HepG2 (cell line): Measurements from ENCODE around the gene GDF15. TPM values are rescaled to one million over a fixed set of nuclear protein-coding genes. Genes with fewer than 3 reads are reported as not detected.

Source experiments
- ARID3A ChIP-seq: IDR thresholded peaks from 2 replicates; pipeline ENCODE4 v1.6.1; 2012; ENCODE audit warnings: low read depth, low read length, improper control_type of control experiment
- ATF3 ChIP-seq: sonication (generic); formaldehyde crosslinking; IDR thresholded peaks from 2 replicates; pipeline ENCODE4 v1.4.0; 2020; ENCODE audit warnings: missing genetic modification reagents
- CSRNP2 ChIP-seq: sonication (generic); formaldehyde crosslinking; conservative IDR thresholded peaks from 2 replicates; pipeline ENCODE4 v1.8.0; 2022; ENCODE audit warnings: low read depth, missing genetic modification reagents
- RARA ChIP-seq: IDR thresholded peaks from 2 replicates; pipeline ENCODE4 v1.6.1; 2016; ENCODE audit warnings: missing genetic modification reagents, missing compliant biosample characterization
- SOX13 ChIP-seq, 3 experiments: fragments of 450-650 bp in 1 of 3; sonication (generic) in 1 of 3; formaldehyde crosslinking in 1 of 3; IDR thresholded peaks in 2 of 3; conservative IDR thresholded peaks in 1 of 3; 2 replicates each; pipeline versions ENCODE4 v1.5.0 to v1.6.1; 2016 to 2020; ENCODE audit warnings: antibody characterized with exemption in 1 of 3, mild to moderate bottlenecking in 1 of 3, missing compliant biosample characterization in 1 of 3, missing genetic modification reagents in 1 of 3, moderate library complexity in 1 of 3
- SRSF1 ChIP-seq: fragments of 200-400 bp; formaldehyde crosslinking; optimal IDR thresholded peaks from 2 replicates; pipeline ENCODE3; 2017; ENCODE audit warnings: mild to moderate bottlenecking, low read depth, low read length, moderate library complexity
- ZNF251 ChIP-seq: sonication (generic); formaldehyde crosslinking; IDR thresholded peaks from 2 replicates; pipeline ENCODE4 v1.9.0; 2021; ENCODE audit warnings: mild to moderate bottlenecking, missing genetic modification reagents
- ZNF34 ChIP-seq: sonication (generic); formaldehyde crosslinking; IDR thresholded peaks from 2 replicates; pipeline ENCODE4 v1.4.0; 2020; ENCODE audit warnings: mild to moderate bottlenecking, missing genetic modification reagents, borderline replicate concordance
- ZNF382 ChIP-seq: sonication (generic); formaldehyde crosslinking; IDR thresholded peaks from 2 replicates; pipeline ENCODE4 v1.5.0; 2020; ENCODE audit warnings: missing genetic modification reagents, mild to moderate bottlenecking, borderline replicate concordance
- ZNF446 ChIP-seq: sonication (generic); formaldehyde crosslinking; IDR thresholded peaks from 2 replicates; pipeline ENCODE4 v1.5.0; 2020; ENCODE audit warnings: mild to moderate bottlenecking, missing genetic modification reagents
- ZNF549 ChIP-seq: sonication (generic); formaldehyde crosslinking; IDR thresholded peaks from 2 replicates; pipeline ENCODE4 v1.5.0; 2020; ENCODE audit warnings: missing genetic modification reagents
- ZNF597 ChIP-seq: sonication (generic); formaldehyde crosslinking; IDR thresholded peaks from 2 replicates; pipeline ENCODE4 v1.5.0; 2020; ENCODE audit warnings: missing genetic modification reagents
- polyA plus RNA-seq, 8 experiments: library from polyadenylated mRNA; depleted of rRNA in 3 of 8; stranded (reverse) in 7 of 8; unstranded in 1 of 8; fragments of >200 nt; fragmentation: Illumina TruSeq in 4 of 8; extraction: Trizol in 4 of 8; gene quantifications; 2 replicates each; pipeline versions ENCODE4 v1.2.1 to v1.2.3, GENCODE V29; 2011 to 2016; ENCODE audit warnings: low read depth in 4 of 8, missing spikeins in 1 of 8, mixed read lengths in 1 of 8; ENCODE audit not compliant: insufficient read depth in 1 of 8
- total RNA-seq, 5 experiments: library from RNA; depleted of rRNA; stranded (reverse); fragments of >200 nt; fragmentation: Illumina TruSeq; extraction: Trizol; gene quantifications; 2 replicates each; pipeline ENCODE4 v1.2.3, GENCODE V29; 2016; ENCODE audit warnings: low read depth in 1 of 5
- TF ChIP-seq, protein P1 (sequence below): sonication (generic); formaldehyde crosslinking; IDR thresholded peaks from one replicate; pipeline ENCODE4 v1.5.1; 2020; ENCODE audit warnings: mild to moderate bottlenecking, missing genetic modification reagents; ENCODE audit errors: not compliant biosample characterization

Gene GDF15
- total and polyA plus RNA-seq, 2 of the 13 experiments (the other 11 are each of a cell fraction or from before 2014, with no cell fraction given): 146 to 422 TPM

GRCh38 chr19:18396471-18397241, 10.7 kb downstream of the GDF15 start (continued):
- TF ChIP-seq ZNF597 (CRISPR knock-in tag) (no peak), ZNF382 (no peak), ZNF446 (CRISPR knock-in tag) (no peak), ATF3 (CRISPR knock-in tag) (no peak), CSRNP2 (no peak), RARA (CRISPR knock-in tag) (peak; percentile 90), ZNF34 (CRISPR knock-in tag) (no peak), SRSF1 (no peak), ZNF549 (CRISPR knock-in tag) (no peak), SOX13 (IDR thresholded peaks at IDR 0.05) (no peak), SOX13 (CRISPR knock-in tag; conservative IDR thresholded peaks at IDR 0.05 in 1 of 2, IDR thresholded peaks at IDR 0.05 in 1 of 2) (peak in 1 of 2 experiments; percentile 21; a peak in 1 of 4 replicates), ARID3A (no peak), ZNF251 (CRISPR knock-in tag) (no peak)
- TF ChIP-seq, protein P1, sequence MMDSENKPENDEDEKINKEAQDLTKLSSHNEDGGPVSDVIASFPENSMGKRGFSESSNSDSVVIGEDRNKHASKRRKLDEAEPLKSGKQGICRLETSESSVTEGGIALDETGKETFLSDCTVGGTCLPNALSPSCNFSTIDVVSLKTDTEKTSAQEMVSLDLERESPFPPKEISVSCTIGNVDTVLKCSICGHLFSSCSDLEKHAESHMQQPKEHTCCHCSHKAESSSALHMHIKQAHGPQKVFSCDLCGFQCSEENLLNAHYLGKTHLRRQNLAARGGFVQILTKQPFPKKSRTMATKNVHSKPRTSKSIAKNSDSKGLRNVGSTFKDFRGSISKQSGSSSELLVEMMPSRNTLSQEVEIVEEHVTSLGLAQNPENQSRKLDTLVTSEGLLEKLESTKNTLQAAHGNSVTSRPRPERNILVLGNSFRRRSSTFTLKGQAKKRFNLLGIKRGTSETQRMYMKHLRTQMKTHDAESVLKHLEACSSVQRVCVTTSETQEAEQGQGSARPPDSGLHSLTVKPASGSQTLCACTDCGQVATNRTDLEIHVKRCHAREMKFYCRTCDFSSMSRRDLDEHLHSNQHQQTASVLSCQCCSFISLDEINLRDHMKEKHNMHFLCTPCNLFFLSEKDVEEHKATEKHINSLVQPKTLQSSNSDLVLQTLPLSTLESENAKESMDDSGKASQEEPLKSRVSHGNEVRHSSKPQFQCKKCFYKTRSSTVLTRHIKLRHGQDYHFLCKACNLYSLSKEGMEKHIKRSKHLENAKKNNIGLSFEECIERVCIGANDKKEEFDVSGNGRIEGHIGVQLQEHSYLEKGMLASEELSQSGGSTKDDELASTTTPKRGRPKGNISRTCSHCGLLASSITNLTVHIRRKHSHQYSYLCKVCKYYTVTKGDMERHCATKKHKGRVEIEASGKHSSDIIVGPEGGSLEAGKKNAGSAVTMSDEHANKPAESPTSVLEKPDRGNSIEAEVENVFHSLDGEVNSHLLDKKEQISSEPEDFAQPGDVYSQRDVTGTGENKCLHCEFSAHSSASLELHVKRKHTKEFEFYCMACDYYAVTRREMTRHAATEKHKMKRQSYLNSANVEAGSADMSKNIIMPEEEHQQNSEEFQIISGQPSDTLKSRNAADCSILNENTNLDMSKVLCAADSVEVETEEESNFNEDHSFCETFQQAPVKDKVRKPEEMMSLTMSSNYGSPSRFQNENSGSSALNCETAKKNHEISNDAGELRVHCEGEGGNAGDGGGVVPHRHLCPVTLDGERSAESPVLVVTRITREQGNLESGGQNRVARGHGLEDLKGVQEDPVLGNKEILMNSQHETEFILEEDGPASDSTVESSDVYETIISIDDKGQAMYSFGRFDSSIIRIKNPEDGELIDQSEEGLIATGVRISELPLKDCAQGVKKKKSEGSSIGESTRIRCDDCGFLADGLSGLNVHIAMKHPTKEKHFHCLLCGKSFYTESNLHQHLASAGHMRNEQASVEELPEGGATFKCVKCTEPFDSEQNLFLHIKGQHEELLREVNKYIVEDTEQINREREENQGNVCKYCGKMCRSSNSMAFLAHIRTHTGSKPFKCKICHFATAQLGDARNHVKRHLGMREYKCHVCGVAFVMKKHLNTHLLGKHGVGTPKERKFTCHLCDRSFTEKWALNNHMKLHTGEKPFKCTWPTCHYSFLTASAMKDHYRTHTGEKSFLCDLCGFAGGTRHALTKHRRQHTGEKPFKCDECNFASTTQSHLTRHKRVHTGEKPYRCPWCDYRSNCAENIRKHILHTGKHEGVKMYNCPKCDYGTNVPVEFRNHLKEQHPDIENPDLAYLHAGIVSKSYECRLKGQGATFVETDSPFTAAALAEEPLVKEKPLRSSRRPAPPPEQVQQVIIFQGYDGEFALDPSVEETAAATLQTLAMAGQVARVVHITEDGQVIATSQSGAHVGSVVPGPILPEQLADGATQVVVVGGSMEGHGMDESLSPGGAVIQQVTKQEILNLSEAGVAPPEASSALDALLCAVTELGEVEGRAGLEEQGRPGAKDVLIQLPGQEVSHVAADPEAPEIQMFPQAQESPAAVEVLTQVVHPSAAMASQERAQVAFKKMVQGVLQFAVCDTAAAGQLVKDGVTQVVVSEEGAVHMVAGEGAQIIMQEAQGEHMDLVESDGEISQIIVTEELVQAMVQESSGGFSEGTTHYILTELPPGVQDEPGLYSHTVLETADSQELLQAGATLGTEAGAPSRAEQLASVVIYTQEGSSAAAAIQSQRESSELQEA (CRISPR knock-in tag): no peak
